Measurements from ENCODE around the gene ATP6V1E1.
"Not testable (repeated sequence)": the region's sequence is repeated elsewhere in the genome, so short reads cannot be mapped to it uniquely, and the experiment has no call there.

Gene ATP6V1E1

DNA sequence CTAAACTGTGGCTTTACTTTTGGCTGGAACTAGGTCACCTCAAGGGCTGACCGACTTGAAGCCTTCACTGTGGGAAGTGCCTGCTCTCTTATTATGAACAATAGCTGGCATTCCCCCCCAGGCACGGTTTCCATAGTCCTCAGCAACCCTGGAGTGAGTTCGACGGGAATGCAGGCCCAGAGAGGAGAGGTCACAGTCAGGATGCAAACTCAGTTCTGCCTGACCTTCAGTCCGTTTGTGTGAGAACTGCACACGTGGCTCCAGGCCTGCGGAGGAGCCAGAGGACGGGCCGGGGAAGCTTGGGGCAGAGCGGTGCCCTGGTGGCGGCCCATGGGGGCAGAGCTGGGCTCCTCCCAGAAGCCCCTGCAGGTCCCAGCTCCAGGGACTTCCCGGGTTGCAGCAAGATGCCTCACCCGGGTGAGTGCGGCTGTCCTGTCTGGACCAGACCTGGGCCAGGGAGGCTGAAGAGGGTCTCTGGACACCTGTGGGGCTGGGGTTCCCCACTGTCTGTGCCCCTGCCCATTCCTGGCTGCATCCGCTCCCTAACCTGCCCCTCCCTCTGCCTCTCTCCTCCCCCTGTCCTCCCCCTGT lies 48.0 kb downstream of the ATP6V1E1 start:
- DNase-seq: no peak

DNA sequence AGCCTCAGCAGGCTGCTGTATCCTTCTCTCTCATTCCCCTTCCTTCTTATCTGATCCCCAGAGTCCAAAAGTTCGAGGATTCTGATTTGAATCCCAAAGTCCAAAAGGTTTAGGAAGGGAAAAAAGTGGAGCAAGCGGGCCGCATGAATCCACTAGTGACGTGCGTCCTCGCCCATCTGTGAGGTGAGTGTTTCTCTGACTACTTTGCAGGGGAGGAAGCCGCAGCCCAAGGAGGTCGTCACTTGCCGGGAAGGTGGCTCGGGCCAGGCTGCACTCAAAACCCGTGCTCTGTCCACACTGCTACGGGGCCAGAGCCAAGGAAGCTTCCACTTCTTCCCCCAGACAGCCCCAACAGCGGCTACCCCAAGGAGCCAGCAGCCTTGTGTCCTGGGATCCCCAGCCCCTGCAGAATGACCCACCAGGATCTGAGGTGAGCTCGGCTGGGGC lies 49.0 kb downstream of the ATP6V1E1 start:
- DNase-seq: no peak

GRCh38 chr22:17578136-17578754 lies 50.3 kb downstream of the ATP6V1E1 start:
- no peak for DNase-seq

DNA sequence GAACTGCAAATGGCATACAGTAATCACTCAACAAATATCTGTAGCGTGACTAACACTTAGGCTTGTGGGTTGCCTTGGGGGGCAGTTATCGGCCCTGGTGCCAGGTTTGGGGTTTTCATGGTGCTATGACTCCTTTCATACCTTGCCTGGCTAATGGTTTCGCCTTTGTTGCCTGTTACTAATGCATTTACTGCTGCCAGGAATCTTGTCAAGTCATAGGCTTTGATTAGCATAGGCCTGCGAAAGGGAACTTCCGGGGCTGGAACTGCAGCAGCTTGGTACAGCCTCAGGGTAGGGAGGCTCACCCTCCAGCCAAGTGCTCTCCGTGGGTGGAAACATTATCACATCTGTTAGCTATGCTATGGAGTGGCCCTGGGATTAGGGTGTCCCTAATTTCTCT lies 52.1 kb downstream of the ATP6V1E1 start:
- DNase-seq: no peak

DNA sequence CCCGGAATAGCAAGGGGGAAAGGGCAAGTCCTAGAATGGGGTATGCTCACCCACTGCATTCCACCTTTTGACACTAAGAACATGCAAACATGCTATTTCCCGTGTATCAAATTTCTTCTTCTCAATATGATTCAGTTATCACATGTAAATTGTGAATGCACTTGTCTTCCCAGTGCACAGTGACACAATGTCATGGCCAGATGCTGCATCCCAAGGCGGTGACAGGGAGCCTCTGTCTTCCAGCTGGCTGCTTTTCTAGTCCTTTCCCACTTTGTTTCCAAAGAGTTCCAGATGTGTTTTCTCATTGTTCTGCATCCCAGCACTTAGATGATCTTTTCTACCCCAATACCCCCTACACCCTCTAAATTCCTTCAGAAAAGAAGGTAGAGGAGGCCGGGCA lies 52.9 kb downstream of the ATP6V1E1 start:
- no peak for DNase-seq

- no peak for DNase-seq
These were observed 53.4 kb downstream of the ATP6V1E1 start for GRCh38 chr22:17575151-17575550.

- no peak for DNase-seq
These were observed 57.5 kb downstream of the ATP6V1E1 start for GRCh38 chr22:17570851-17571631.

DNA sequence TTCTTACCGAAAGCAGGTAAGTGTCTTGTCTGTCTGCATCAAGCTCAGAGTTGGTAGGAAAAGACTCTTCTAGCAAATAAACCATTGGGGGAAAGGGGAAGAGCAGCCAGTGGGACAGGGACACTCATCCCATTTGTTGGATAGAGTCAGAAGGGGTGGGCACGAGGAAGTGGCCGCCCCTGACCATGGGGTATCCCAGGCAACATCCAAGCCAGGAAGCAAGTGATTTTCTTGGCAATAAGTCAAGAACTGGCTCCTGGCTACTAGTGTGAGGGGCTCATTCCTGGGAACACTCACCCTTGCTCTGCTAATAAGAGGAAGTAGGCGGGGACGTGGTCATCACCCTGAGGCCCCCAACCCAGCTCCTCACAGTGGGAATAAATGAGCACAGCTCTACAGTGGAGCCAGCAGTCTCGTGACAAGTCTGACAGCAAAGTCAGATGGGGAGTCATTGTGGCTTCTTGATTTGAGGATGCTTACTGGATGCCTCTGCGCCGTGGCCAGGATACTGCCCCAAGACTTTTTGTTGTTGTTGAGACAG lies 58.5 kb downstream of the ATP6V1E1 start:
- peak; percentile 56 for DNase-seq

GRCh38 chr22:17566776-17567175 lies 61.8 kb downstream of the ATP6V1E1 start:
- DNase-seq: no peak

DNA sequence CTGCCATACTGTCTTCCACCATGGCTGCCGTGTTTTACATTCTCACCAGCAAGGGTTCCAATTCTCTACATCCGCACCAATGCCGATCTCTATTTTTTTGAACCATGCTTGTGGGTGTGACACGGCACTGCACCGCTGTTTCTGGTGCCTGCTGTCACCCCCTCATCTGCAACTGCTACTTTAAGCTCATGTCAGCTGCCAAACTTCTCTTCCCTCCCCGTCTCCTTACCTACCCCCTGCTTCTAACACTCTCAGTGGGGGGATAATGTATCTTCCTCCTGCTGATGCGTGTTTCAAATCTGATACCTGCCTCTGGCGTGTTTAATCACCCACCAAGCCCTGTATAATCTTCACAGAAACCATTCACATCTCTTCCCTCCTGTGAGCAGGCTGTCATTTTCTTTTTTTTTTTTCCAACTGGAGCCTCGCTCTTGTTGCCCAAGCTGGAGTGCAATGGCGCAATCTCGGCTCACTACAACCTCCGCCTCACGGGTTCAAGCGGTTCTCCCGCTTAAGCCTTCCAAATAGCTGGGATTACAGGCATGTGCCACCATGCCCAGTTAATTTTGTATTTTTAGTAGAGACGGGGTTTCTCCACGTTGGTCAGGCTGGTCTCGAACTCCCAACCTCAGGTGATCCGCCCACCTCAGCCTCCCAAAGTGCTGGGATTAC lies 62.4 kb downstream of the ATP6V1E1 start:
- DNase-seq: not testable (repeated sequence)

- no peak for DNase-seq
These were observed 64.6 kb downstream of the ATP6V1E1 start for GRCh38 chr22:17563936-17564391.

DNA sequence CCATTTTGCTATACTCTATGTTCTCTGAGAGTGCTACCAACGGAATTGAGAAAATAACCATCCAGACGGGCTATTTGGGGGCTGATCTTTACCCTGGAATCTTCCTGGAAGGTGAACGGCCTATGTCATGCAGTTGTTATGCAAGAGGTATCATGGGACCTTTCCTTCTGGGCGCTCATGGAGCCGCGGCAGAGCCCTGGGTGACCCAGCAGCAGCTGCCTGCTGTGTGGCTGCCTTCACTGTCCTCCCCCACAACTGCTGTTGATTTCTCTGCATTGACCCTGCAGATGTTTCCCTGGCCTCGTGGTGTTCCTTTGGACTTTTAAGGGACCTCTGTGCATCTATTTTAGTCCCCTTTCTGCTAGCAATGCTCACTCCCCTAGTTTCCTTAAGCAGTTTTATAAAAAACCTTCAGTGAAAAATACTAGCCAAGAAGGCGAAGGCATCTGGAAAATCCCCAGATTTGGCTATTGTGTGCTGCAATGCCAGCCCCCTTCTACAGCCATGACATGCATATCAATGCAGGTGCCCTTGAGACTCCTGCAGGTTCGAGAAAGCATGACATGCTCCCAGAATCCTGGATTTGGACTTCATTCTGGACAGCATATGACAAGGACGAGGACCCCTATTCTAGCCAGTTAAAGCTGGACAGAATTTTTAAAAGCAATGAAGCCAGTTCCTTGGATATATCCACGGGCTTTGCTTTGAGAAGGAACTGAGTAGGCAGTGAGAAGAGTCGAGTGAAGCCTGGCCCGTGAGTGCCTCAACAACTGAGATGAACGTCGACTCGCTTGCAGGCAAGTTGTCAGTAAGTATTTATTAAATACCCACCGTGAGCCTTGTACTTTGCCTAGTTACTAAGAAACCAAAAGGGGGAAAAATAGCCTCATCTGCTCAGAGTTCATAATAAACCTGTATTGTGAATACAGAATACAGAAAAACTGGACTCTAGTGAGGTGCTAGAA lies 65.4 kb downstream of the ATP6V1E1 start, which contains the start of gene SLC25A18:
Gene SLC25A18 (plus strand): TSS at position 593 of the 965 bp plus-strand sequence. CDS start 16,447 bp downstream, outside the sequence.
- DNase-seq: no peak

DNA sequence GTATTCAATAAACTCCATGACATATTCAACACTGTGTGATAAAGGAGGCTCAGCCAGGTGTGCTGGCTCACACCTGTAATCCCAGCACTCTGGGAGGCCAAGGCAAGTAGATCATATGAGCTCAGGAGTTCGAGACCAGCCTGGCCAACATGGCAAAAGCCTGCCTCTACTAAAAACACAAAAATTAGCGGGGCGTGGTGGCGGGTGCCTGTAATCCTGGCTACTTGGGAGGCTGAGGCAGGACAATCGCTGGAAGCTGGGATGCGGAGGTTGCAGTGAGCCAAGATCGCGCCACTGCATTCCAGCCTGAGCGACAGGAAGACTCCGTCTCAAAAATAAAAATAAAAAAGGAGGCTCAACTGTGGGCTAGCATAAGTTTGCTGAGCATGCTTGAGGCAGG lies 69.4 kb downstream of the ATP6V1E1 start:
- DNase-seq: no peak

DNA sequence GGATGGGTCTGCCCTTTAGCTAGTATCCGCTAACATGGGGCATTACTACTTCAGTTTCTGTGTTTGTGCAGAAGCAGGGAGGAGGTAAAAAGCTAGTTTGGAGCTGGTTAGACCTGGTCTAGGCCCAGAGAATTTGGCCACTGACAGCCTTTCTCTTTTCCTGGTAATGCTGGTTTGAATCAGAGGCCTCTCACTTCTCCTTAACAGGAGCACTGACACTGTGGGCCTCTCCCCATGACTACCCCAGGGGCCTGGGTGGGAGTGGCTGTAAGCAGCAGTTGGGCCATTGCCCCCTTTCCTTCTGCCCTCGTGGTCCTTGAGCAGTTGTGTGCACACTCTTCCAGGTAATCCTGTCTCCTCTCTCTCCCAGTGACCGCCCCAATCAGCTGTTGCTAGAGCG lies 73.7 kb downstream of the ATP6V1E1 start:
- no peak for DNase-seq

DNA sequence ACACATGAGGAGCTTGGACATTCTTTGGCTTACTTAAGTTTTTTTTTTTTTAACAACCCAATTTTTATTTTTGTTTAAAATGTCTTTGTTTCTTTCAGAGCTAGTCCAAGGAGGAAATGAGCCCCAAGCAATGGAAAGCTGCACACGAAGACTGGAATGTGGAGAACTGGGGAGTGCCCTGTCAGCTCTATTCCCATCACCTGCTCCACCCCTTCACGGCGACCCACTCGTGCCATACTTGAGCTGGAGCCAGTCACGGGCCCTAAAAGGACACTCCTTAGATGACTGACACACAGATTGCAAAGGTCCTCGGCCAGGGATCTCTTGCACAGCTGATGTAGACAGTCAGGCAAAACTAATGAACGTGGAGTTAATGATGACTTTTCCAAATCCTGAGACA lies 75.8 kb downstream of the ATP6V1E1 start:
- no peak for DNase-seq

DNA sequence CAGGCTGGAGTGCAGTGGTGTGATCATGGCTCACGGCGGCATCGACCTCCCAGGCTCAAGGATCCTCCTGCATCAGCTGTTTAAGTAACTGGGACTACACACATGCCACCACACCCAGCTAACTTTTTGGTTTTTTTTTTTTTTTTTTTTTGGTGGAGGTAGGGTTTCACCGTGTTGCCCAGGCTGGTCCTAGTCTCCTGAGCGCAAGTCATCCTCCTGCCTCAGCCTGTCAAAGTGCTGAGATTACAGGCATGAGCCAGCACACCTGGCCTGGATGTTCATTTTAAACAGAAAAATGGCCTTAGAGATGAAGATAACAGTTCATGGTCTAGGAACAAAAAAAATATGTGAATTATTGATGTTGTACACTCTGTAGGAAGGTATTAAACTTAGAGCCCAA lies 78.9 kb downstream of the ATP6V1E1 start:
- DNase-seq: no peak

DNA sequence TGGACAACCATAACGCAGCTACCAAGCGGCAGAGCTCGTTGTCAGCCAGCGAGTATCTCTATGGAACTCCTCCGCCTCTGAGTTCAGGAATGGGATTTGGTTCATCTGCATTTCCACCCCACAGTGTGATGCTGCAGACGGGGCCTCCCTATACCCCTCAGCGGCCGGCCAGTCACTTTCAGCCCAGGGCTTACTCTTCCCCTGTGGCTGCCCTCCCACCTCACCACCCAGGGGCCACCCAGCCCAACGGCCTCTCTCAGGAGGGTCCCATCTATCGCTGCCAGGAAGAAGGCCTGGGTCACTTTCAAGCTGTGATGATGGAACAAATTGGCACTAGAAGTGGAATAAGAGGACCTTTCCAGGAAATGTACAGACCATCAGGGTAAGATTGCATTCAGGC lies 79.4 kb downstream of the ATP6V1E1 start:
- no peak for DNase-seq

- no peak for DNase-seq
These were observed 79.9 kb downstream of the ATP6V1E1 start for GRCh38 chr22:17548756-17549035.

- no peak for DNase-seq
These were observed 80.4 kb downstream of the ATP6V1E1 start for GRCh38 chr22:17548010-17548755.

DNA sequence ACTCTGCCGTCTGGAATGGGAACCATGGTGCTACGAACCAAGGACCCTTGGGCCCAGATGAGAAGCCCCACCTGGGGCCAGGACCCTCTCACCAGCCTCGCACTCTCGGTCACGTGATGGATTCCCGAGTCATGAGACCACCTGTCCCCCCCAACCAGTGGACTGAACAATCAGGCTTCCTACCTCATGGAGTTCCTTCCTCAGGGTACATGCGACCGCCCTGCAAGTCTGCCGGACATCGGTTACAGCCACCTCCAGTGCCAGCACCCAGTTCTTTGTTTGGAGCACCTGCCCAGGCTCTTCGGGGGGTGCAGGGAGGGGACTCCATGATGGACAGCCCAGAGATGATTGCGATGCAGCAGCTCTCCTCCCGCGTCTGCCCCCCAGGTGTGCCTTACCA lies 86.1 kb downstream of the ATP6V1E1 start:
- DNase-seq: no peak
